Urothelium cell line (cell line): ENCODE results near the gene ACY1.

Experiments used
- DNase-seq: peaks from one replicate; pipeline ENCODE4 v3.0.0; 2011; ENCODE audit warnings: low spot score, mixed read lengths
- FAIRE-seq: peaks from 2 replicates; lab custom pipeline; 2011; peaks lifted over from hg19 to GRCh38; lab: Jason Lieb, UNC

ACY1 gene

DNA sequence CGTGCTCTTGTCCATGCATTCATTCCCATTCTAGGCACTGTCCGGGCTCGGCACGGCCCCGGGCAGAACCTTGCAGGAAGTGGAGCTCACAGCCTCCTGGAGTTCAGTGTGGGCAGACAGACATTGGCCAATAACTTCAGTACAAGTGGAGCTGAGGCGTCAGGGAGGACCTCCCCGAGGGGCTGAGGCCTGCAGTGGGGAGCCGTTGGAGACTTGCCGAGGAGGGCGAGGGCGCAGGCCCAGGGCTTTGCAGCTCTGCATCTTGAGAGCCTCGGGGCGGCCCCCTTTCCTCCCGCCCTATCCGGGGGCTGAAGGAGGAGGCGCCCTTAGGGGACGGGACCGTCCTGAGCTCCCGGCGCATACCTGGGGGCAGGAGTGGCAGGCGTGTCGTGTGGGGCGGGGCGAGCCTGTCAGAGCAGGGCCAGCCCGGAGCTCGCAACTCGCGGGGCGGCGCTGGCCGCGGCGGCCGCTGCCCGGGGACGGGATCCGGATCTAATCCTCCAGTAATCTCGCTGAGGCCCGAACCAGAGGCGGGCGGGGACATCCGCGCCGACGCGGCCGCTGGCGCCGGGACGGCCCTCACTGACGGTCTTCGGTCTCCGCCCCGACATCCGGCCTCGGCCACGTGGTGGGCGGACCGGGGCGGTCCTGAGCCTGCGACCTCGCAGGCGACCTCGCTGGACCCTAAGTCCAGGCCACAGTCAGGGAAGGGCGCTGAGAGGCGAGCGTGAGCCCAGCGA, at the start of gene ACY1:
Gene ACY1 (plus strand): TSS at position 698 of the 740 bp plus-strand sequence. CDS start 530 bp downstream, outside the sequence.
- FAIRE-seq (peak; percentile 58), DNase-seq (peak; percentile 92)

DNA sequence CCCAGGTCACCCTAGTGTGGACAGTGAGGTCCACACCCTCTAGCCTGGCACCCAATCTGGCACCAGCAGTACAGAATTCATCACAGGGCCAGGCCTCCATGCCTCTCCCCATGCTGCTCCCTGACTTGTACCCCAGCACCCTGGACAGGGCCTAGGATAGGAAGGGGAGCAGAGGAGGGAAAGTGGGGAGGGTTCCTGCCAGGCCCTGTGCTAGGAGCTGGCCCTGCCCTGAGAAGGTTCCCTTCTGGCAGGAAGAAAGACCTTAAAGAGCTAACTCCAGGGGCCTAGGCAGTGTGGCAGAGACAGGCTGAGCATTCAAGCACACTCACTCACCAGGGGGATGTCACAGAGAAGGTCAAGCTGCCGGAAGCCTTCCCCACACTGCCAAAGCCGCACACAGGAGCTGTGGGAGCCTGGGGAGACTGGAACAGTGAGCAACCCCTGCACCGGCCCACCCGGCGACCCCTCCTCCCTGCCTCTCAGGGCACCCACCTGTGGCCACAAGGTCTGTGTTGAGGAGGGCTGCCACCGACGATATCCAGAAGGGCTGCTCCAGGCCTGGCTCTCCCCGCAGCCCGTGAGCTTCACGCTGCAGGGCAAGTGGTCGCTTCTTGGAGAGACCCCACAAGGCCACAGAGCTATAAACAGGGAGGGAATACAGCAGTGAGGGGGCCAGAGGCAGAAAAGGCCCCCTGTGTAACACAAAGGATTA, 49.0 kb upstream of the ACY1 start:
- FAIRE-seq: no peak
- DNase-seq: no peak

GRCh38 chr3:51934991-51935885, 48.1 kb upstream of the ACY1 start:
- FAIRE-seq: no peak

DNA sequence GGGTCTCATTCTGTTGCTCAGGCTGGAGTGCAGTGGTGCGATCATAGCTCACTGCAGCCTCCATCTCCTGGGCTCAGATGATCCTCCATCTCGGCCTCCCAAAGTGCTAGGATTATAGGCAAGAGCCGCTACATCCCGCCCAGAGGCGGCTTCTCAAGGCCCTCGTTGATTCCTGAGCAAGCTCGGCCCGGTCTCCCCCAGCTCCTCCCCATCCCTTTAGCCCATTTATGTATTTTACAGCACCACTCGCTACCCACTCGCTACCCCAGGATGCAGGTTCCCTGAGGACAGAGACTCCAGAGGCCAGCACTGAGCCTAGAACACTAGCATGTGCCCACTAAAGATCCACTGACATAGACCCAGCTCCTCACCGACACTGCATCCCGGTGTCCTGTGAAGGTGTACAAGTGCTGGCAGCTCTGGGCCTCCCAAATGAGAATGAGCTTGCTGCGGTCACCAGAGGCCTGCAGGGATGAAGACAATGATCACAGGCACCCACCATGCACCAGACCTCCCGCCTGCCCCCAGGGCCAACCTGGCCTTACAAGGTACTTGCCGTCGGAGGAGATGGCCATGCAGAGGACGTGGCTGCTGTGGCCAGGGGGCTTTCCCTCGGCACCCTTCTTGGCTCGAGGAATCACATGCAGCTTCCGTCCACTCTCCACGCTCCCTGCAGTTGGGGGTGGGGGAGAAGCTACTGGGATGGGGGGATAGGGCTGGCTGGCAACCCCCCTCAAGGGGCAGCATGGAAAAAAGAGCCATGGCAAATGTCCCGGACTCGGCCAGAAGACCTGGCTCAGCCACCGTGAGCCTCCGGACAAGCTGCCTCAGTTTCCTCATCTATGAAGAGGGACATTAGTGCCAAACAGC, 47.2 kb upstream of the ACY1 start:
- no peak for DNase-seq
- no peak for FAIRE-seq

More at GRCh38 chr3:51934991-51935885, 48.1 kb upstream of the ACY1 start:
- no peak for DNase-seq

GRCh38 chr3:51937014-51937413, 46.3 kb upstream of the ACY1 start:
- DNase-seq (no peak), FAIRE-seq (no peak)

DNA sequence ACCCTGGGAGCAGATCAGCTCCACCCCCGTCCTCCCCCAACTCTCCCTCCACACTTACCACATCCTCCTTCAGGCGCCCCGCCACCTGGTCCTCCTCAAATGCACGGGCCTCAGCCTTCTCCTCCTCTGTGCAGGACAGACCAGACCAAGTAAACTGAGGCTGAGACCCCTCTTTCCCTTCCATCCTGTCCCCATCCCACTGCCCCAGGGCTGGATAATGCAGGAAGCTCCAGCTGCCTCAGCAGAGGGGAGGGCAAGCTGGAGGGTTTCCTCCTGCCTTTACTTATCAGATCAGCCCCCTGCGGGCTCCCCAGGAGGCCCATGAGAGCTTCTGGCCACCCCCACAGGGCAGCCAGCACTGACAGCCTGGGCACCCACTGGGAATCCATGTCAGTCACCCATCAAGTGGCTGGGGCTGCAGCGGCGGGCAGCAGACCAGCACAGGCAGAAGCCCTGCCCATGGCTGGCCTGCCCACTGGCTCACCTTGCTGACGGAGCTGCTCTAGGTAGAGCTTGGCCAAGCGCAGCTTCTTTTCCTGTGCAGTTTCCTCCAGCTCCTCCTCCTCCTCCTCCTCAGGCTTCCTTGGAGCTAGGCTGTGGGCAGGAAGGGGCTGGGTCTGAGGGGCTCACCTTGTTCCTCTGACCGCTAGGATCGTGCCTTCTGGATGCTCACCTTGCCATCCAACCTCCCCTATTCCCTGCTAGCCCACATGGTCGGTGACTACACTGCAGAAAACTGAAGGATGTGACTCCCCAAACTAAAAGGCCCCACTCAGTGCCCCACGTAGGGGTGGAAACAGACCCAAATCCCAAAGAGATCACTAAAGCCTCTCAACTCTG, 45.5 kb upstream of the ACY1 start:
- no peak for FAIRE-seq
- DNase-seq: no peak

GRCh38 chr3:51938780-51939425, 44.4 kb upstream of the ACY1 start:
- no peak for FAIRE-seq
- no peak for DNase-seq

GRCh38 chr3:51940648-51941462, 42.5 kb upstream of the ACY1 start:
- no peak for DNase-seq
- FAIRE-seq: no peak

GRCh38 chr3:51941463-51941797, 41.9 kb upstream of the ACY1 start:
- no peak for DNase-seq
- FAIRE-seq: no peak

DNA sequence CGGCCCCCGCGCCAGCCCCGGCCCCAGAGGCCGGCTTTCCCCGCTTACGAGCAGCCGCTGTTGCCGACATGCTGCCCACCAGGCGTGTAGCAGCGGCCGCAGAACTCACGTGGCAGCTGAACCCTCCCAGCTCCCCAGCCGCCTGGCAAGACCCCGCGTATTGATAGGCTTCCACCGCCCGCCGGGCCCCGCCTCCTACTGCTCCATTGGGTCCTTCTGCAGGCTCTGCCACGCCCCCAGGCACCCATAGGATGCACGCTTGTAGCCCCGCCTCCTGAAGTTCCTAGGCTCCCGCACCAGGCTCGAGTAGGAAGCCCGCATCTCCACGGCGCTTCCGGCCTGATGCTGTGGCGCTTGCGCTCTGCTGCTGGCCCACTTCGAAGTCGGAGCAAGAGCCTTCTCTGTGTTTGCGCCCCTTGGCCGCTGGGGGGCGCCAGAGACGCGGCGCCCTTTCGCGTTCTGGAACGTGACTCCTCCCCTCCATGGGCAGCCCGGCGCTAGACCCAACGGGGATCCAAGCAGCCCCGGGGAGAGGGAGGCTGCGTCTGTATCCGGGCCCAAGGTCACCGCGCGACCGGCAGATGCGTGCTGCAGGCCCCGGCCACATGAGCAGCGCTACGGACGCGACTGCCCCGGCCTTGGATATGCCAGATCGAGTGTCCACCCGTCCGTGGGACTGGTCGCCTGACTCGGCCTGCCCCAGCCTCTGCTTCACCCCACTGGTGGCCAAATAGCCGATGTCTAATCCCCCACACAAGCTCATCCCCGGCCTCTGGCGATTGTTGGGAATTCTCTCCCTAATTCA, 41.3 kb upstream of the ACY1 start, which contains the start of the genes PARP3 and RRP9:
Gene PARP3 (plus strand): TSS at position 566 of the 805 bp plus-strand sequence. CDS start 993 bp downstream, outside the sequence.
Gene RRP9 (minus strand): TSS at position 107 of the 805 bp plus-strand sequence. CDS start 37 bp downstream, at position 70.
- FAIRE-seq (peak; percentile 96), DNase-seq (peak; percentile 100)

DNA sequence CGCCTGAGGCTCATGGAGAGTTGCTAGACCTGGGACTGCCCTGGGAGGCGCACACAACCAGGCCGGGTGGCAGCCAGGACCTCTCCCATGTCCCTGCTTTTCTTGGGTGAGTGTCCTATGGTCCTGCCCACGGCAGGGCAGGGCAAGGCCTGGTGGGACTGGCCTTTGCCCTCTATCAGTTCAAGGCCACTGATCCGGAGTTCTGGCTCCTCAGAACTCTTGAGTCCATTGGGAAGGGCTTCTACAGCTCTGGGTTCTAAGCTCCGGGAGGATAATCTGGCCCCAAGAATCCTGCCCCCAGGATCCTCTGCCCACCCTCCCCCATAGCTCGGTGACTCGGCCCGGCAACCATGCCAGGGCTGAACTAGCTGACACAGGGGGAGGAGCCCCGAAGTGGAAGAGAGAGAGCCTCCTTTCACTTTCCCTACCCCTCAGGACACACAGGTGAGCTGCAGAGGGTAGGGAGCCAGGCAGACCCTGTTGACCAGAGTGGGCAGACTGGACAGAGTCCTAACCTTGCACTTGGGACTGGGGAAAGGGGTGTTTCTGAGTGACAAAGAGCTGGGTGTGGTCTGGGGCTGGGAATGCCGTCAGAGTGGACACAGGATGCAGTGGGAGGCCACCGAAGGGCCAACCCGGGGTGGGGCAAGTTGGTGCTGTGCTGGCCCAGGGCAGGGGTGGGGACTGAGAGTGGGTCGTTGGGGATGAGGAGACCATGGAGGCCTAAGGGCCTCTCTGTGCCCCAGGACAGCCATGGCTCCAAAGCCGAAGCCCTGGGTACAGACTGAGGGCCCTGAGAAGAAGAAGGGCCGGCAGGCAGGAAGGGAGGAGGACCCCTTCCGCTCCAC, 40.5 kb upstream of the ACY1 start:
- peak; percentile 32 for FAIRE-seq
- DNase-seq: peak; percentile 76

- FAIRE-seq (no peak), DNase-seq (no peak)
Measured at GRCh38 chr3:51943451-51944391, 39.6 kb upstream of the ACY1 start.

DNA sequence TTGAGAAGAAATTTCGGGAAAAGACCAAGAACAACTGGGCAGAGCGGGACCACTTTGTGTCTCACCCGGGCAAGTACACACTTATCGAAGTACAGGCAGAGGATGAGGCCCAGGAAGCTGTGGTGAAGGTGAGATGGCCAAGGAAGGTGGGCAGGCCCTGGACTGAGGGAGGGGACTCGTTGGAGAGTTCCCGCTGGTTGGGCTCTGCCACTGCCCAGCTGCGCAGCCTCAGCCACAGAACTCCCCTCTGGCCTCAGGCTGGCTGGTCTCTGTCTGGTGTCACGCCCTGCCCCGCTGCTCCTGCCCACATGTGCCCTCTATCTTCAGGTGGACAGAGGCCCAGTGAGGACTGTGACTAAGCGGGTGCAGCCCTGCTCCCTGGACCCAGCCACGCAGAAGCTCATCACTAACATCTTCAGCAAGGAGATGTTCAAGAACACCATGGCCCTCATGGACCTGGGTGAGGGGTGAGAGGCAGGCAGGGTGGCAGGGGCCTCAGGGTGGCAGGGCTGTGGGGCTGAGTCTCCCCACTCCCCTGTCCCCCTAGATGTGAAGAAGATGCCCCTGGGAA, 38.8 kb upstream of the ACY1 start:
- FAIRE-seq (no peak), DNase-seq (no peak)

DNA sequence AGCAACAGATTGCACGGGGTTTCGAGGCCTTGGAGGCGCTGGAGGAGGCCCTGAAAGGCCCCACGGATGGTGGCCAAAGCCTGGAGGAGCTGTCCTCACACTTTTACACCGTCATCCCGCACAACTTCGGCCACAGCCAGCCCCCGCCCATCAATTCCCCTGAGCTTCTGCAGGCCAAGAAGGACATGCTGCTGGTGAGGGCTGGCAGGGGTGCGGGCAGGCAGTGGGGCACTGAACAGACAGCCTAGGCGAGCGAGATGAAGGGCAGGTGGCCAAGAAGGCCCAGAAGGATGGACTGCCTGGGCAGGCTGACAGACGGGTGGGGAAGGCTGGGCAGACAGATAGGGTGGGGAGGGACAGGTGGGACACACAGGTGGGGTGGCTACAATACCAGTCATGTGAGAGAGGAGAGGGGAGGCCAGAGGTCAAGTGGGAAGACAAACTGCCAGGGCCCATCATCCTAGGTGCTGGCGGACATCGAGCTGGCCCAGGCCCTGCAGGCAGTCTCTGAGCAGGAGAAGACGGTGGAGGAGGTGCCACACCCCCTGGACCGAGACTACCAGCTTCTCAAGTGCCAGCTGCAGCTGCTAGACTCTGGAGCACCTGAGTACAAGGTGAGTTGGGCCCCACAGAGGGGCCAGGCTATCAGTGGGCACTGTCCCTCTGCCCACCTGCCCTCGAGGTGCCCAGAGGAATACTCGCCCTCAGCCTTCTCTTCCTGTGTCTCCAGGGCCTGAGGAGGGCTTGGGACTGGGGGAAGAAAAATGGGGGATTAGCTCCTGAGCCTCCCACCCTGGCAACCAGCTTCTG, 38.1 kb upstream of the ACY1 start:
- FAIRE-seq (no peak), DNase-seq (no peak)
